Upper lobe of left lung (tissue), 4 donors: Measurements from ENCODE around the gene ARHGDIA.

ENCODE experiments used
- EP300 ChIP-seq, 4 donors: sonication (generic); formaldehyde crosslinking; IDR thresholded peaks; one replicate each; pipeline ENCODE4 v1.5.1; 2017; ENCODE audit warnings: antibody characterized with exemption in 4 of 4, control low read depth in 2 of 4
- TF ChIP-seq, protein P1 (sequence below), 6 experiments: fragments of 450-650 bp in 4 of 6; fragments of 200-600 bp in 2 of 6; sonication (generic) in 2 of 6; IDR thresholded peaks; one replicate each; pipeline ENCODE4 v1.5.1; 2016 to 2019; ENCODE audit warnings: antibody characterized with exemption in 6 of 6

DNA sequence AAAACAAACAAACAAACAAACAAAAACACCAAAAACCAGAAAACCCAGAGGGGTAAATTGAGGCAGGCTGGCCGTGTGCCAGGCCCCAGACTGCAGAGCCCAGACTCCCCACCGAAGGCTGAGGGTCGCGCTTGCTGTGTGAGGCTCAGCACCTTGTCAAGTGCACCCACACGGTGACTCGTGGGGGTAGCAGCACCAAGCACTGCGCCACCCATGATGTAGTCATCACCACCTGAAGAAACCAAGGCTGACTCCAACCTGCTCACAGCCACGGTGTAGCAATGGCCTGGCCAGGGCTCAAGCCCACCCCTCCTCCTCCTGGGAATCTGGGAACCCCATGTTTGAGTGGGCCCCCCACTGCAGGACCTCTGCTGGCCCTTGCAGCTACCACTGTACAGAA is 50.0 kb downstream of the ARHGDIA start:
- TF ChIP-seq, protein P1, sequence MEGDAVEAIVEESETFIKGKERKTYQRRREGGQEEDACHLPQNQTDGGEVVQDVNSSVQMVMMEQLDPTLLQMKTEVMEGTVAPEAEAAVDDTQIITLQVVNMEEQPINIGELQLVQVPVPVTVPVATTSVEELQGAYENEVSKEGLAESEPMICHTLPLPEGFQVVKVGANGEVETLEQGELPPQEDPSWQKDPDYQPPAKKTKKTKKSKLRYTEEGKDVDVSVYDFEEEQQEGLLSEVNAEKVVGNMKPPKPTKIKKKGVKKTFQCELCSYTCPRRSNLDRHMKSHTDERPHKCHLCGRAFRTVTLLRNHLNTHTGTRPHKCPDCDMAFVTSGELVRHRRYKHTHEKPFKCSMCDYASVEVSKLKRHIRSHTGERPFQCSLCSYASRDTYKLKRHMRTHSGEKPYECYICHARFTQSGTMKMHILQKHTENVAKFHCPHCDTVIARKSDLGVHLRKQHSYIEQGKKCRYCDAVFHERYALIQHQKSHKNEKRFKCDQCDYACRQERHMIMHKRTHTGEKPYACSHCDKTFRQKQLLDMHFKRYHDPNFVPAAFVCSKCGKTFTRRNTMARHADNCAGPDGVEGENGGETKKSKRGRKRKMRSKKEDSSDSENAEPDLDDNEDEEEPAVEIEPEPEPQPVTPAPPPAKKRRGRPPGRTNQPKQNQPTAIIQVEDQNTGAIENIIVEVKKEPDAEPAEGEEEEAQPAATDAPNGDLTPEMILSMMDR (IDR thresholded peaks at IDR 0.05), result no peak
- no peak for TF ChIP-seq EP300 (IDR thresholded peaks at IDR 0.05)
